CD4-positive, alpha-beta T cell treated with Interleukin-6 at 100 ng/mL for 8 hours (primary cell): Measurements from ENCODE around the gene RANBP3.
"Not testable (repeated sequence)": the region's sequence is repeated elsewhere in the genome, so short reads cannot be mapped to it uniquely, and the experiment has no call there.

Experiments used
- DNase-seq: peaks from one replicate; pipeline ENCODE4 v3.0.0-alpha.2; 2020; ENCODE audit warnings: mixed read lengths, low spot score

Gene RANBP3

DNA sequence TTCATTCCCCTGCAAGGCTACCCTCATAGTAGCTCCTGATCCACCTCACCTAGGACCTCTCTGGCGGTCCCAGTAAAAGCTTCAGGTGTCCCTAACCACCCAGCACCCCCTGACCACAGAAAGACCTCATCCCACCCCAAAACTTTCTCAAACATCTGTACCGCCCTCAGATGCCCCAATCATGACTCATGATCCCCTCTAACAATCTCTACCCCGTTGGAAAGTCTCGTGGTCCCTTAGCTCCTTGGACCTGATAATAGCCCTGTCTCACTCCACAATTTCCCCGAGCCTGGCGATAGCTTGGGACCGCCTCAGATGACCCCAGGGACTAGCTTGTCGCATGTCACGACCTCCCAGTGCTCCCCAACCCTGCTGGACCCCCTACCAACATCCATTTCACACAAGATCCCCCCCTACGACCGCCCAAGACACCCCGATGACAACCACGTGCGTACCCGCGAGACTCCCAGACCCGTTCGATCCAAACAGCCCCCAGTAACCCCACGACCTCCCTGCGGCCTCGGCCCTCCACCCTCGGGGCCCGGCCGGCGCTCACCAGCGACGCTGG lies 74.8 kb downstream of the RANBP3 start:
- DNase-seq = no peak

DNA sequence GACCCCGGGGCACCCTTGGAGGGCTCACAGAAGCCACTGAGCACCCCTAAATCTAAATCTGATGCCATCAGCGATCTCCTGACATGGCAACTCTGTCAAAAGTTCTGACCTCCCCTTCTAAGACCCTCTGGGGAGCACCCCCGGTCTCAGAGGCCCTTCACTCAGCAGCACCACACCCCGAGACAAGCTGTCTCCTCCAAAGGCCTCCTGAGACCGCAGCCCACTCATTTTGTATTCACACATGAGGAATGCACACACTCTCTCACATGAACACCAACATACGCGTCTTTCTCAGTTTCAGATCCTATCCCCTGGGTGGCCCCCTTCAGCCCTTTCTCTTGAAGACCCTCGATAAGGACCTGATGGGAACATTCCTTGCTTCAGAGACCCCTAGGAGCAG lies 77.0 kb downstream of the RANBP3 start:
- no peak for DNase-seq

DNA sequence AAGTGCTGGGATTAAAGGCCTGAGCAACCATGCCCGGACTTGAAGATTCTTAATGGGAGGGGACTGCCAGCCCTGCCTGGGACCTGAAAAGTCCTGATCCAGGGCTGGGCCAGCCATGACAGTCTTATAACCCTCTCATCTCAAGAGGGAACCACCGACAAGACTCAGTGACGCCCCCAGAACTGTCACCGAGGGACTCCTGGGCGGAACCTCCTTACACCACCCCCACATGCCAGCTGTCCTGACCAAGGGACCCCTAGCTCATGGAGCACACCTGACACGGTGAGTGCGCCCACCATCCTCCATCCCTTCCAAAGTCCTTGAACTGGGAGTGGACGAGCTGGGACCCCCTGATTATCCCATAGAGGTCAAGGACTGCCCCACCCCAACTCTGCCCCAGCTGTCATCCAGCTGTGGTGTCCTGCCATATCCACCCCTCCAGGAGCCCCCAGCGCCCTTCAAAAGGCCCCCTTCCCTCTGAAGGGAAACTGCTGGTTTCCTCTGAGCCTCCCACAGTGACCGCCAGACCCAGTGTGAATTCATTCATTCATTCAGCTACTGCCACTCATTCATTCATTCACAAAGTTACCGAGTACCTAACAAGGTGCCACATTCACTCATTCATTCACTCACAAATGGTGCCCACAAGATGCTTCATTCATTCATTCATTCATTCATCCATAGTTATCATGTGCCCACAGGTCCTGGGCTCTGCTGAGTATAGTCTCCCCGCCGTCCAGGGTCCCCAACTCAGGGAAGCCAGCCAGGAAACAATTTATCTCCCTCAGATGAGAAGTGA lies 78.0 kb downstream of the RANBP3 start:
- no peak for DNase-seq

DNA sequence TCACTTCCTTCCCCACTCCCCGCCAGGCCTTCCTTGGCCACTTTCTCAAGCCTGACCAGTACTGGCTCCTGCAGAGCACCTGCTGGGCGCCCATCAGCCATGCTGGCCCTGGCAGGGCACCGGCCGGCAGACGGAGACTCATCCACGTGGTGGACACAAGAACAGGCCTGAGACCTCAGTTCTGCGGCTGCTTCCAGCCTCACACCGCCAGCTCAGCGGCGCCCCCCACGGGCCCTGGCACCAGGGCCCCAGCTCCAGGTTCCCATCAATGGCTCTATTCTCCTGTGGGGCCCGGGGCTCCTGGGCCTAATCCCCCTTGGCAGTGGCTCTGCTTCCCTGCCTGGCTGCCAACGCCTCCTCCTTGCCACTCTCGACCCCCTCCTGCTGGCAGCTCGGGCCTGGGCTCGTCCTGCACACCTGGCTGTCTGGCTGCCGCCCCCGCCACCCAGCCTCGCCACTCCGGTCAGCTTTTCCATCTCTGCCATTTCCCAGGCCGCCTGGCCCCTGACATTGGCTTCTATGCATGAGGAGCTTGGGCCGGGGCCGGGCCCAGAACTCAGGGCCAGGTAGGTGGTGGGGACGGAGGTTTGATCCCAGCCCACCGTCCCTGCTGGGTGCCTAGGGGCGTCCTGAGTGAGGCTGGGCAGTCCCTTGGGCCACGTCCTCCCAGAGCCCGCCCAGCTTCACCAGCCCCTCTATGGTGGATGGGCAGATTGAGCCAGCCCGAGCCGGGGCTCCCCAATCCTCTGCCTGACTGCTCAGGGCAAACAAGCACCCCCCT lies 80.6 kb downstream of the RANBP3 start:
- no peak for DNase-seq

DNA sequence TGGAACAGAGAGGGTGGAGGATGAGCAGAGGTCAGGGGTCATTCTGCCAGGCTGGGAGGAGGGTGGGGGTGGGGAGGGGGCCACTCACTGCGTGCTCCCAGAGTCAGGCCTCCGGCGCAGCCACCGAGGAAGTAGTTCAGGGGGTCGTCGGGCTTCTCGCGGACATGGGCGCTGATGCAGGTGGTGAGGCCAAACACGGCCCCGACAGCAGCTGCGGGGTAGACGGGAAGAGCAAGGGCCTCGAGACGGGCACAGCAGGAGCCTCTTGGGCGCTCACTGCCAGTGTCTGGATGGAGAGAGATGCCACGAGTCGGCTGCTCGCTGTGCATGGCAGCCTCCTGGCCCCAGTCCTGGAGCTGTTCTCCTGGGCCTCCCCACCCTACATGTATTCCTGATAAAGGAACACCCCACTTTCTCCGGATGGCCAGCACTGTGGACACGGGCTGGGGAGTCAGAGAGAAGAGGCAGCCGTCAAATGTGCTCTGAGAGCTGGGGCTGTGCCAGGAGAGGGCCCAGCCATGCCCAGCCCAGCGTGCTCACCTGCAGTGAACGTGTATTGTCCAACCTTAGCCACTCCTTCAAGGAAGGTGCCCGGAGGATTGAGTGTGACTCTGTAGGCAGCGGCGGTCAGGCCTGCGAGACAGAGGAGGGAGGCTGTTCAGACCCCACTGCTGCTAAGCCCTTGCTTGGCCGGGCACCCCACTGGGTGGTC lies 81.4 kb downstream of the RANBP3 start:
- DNase-seq = no peak

DNA sequence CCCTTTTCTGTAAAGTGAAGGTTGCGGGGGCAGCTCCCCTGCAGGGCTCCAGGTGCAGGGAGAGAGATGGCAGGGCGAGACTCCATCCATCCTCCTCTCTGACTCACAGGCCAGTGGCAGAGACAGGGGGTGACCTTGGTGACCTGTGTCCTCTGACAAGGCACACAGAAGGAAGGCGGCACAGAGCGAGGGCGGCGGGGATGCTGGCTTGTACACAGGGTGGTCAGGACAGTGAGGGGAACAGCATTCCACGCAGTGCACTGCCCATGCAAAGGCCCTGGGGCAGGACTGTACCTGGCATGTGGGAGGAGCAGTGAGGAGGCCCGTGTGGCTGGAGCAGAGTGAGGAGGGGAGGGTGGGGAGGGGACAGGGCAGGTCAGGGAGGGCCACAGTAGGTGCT lies 82.0 kb downstream of the RANBP3 start:
- no peak for DNase-seq

DNA sequence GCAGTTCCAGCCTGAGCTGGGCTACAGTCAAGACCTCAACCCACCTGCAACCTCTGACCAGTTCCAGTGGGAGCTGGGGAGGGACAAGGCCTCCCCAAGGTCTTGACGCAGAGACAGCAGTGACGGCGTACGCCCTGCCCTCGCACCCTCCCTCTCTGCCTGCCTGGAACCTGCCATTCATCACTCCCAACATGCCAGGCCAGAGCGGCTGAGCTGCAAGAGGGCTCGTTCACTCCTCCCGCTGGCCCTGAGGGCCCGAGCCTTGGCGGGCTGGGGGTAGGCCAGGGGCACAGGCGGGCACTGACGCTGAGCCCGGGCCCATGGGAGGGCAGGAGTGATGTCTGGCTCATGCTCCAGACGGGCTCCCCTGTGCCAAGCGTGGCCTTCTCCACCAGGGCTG lies 82.5 kb downstream of the RANBP3 start:
- DNase-seq = no peak

DNA sequence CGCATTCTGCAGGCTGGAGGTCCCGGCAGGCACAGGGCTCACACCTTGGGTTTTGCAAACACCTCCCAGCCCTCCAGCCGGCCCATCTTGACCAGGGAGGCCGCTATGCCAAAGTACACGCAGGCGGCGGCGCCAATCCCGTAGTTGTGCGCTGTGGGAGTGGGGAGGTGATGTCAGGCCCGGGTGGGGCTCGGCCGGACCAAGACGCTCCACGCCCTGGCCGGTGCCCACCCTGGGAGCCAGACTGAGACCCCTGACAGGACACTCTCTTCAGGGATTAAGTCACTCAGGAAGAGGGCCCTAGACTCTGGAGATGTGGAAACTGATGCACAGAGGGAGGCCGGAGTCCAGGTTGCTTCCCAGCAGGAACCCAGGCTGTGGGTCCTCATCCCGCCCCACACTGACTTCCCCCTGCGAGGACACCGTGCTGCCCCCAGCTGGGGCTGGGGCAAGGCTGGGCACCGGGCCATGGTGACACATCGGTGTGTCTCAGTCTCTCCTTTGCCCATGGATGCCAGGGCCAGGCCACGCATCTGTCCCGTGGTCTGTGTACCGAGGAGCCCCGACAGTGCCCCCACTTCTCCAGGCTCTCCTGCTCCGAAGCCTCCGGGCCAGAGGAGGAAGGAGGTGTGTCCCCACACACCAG lies 83.1 kb downstream of the RANBP3 start:
- DNase-seq = no peak

DNA sequence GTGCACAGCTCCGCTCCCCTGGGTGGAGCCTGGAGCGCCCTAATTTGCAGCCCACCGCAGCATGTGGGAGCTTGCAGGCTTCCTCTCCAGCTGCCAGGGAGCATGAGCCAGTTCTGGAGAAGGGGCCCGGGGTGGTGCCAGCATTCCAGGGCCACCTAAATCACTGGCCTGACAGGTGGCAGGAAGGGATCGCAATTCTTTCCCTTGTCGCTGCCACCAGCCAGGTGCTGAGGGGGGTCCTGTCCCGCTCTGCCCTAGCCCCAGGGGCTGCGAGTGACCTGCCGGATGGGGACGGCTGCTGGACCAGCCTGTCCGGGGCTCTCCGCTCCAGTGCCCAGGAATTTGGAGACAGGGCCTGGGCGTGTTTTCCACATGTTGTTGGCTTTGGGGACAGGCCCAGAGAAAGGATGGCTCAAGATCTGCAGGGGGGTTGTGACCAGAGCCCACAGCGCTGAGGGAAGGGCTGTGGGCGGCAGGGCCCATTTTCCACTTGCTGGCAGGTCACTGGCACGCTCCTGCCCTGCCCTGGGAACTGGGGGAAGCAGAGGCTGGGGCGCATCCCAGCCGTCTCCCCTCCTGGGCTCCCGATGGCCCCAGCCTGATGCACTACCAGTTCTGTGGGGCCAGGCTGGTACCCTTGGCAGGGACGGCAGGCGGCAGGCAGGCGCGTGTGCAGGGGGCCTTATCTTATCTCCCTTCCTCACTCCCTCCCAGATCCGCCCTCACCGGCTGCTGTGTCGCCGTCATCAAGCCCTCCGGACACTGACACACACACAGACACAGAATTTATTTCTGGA lies 83.8 kb downstream of the RANBP3 start:
- DNase-seq = no peak

DNA sequence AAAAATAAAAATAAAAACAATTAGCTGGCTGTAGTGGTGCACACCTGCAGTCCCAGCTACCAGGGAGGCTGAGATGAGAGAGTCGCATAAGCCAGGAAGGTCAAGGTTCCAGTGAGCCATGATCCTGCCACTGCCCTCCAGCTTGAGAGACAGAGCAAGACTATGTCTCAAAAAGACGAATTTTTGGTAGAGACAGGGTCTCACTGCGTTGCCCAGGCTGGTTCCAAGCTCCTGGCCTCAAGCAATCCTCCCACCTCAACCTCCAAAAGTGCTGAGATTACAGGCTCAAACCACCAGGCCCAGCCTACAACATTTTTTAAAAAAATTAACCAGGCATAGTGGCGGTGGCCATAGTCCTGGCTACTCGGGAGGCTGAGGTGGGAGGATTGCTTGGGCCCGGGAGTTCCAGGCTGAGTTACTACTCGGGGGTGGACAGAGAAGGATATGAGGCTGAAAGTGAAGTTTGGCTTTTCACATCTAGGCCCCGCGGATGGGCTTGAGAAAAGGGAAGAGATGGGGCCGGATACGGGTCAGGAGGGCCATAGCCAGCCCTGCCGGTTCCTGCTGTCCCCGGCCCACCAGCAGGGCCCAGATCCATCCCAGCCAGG lies 84.5 kb downstream of the RANBP3 start:
- DNase-seq = no peak

DNA sequence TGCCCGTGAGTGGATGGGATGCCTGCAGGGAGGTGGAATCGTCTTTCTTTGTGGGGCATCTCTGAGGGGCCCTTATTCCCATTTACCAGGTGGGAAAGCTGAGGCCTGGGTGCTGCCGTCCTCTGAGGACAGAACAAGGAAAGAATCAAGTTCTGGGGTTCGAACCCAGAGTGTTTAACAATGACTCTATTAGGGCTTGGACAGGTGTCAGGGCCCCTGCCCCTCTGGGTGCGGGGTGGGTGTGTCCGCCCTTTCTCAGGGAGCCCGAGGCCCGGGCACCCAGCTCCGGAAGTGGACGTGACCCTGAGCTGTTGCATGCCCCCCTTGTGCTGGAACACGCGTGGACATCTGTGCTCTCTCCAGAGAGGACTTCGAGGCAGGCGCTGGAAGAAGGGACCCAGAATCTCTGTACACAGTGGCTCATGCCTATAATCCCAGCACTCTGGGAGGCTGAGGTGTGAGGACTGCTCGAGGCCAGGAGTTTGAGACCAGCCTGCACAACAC lies 85.1 kb downstream of the RANBP3 start:
- DNase-seq = no peak

DNA sequence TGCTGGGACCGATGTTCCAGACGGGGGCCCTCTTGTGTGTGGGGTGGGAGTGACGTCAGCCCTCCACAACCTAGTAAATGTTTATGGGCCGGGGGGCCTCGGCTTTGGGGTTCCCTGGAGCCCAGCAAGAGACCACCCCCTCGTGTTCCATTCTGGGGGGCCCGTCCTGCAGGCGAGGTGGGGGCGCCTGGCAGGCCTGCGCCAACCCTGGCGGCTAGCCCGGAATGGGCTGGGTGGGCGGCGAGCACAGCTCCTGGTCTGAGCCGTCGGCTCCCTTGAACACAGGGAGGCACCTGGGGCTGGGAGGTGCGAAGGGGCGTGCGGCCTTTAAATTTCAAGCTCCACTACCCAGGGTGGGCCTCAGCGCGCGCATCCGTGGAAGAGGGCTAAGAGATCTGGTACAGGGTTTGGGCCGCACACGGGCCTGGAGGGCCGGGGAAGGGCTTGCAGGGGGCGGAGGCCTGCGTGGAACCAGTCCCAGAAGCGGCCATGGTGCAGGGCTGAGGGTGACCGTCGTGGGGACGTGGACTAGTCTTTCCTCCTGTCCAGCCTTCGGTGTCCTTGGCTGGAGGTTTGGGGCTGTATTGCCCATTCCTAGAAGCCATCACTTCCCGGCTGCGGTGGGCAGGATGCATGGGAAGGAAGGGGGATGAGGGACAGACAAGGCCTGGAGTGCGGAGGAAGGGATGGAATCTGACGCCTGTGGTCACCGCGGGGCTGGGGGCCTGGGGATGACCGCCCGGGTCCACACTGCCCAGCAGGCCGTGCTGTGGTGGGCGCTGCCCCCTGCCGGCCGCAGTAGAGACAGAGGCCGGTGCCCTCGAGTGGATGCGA lies 85.8 kb downstream of the RANBP3 start:
- DNase-seq = no peak

DNA sequence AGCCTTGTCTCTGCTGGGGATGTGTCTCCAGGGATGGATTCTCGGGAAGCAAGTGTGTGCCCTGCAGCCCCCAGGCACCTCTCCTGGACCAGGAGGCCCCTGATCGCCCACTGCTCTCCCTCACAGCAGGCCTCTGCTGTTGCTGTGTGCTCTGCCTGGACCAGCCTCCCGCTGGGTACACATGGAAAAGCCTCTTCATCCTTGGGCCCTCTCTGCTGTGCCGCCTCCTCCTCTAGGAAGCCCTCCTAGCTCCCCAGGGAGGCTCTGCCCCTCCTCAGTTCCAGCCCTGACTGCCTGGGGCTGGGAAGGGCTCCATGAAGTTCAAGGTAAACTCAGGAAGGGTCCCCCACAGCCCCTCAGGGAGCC lies 86.4 kb downstream of the RANBP3 start:
- DNase-seq = no peak

DNA sequence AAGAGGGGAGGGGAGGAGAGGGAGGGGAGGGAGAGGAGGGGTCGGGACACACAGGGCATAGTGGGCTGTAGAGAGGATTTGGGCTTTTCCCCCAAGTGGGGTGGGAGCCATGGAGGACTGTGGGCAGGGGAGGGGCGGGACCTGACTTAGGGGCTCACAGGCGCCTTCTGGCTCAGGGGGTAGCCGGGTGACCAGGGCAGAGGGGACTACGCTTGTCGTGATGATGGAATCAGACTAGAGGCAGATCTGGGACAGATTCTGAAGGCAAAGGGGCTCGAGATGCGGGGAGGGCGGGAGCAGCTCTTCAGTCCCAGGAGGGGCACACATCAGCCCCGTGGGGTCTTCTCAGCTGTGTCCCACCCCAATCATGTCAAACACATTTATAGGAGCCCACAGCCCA lies 87.8 kb downstream of the RANBP3 start:
- no peak for DNase-seq

DNA sequence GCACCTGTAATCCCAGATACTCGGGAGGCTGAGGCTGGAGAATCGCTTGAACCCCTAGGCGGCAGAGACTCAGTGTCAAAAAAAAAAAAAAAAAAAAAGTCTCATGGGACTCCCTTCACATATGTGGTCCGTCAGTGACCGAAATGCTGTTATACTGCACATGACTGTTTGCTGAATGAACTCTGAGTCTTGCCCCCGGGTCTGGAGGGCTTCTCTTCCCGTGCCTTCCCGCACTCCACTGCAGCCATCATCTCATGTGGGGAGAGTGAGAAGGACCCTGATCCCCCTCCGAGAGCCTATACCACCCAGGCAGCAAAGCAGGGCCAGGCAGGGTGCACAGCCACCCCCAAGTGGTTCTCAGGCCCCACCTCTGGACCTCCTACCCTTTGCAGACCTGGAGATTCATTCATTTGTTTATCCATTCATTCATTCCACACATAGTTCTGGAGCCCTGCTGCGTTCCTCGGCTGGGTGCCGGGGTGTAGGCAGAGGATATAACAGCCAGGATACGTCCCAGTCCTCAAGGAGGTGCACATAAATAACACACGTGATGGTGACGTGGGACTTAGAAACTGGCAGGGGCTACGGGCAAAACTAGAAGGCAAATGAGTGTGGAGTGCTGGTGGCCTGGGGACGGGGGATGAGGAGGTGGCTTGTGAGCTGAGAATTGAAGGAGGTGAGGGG lies 88.5 kb downstream of the RANBP3 start:
- no peak for DNase-seq

DNA sequence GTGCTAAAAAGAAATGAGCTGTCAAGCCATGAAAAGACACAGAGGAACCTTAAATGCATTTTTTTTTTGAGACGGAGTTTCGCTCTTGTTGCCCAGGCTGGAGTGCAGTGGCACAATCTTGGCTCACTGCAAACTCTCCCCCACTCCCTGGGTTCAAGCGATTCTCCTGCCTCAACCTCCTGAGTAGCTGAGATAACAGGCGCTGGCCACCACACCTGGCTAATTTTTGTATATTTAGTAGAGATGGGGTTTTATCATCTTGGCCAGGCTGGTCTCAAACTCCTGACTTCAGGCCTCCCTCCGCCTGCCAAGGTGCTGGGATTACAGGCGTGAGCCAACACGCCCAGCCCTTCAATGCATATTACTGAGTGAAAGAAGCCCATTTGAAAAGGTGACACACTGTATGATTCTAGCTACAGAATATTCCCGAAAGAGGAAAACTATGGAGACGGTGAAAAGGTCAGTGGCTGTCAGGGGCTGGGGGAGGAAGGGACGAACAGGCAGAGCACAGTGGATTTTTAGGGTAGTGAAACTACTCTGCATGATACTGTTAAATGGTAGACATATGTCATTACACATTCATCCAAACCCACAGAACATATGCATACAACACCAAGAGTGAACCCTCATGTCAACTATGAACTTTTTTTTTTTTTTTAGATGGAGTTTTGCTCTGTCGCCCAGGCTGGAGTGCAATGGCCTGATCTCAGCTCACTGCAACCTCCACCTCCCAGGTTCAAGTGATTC lies 93.7 kb downstream of the RANBP3 start:
- DNase-seq = not testable (repeated sequence)

DNA sequence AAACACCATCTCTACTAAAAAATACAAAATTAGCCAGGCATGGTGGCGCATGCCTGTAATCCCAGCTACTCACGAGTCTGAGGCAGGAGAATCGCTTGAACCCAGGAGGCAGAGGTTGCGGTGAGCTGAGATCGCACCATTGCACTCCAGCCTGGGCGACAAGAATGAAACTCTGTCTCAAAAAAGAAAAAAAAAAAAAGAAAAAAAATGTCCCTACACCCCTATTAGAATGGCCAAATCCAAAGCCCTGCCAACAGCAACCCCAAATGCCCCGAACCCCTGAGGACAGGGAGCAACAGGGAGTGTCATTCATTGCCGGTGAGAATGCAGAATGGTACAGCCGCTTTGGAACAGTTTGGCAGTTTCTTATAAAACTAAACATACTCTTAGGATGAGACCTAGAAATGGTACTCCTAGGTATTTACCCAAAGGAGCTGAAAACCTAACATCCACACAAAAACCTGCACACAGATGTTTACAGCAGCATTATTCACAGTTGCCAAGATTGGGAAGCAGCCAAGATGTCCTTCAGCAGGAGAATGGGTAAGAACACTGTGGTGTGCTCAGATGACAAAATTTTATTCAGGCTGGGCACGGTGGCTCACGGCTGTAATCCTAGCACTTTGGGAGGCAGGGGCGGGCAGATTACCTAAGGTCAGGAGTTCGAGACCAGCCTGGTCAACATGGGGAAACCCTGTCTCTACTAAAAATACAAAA lies 94.6 kb downstream of the RANBP3 start:
- not testable (repeated sequence) for DNase-seq
